C4-2B (cell line): ENCODE measurements around the gene ZNF670.
"Not testable (repeated sequence)": the region's sequence is repeated elsewhere in the genome, so short reads cannot be mapped to it uniquely, and the experiment has no call there.

Source experiments
- H3K27ac ChIP-seq: fragments of 450-650 bp; 2 replicates; pipeline ENCODE4 v1.5.1; 2017
- CTCF ChIP-seq: fragments of 450-650 bp; conservative IDR thresholded peaks from 2 replicates; pipeline ENCODE4 v1.5.1; 2017; ENCODE audit warnings: mild to moderate bottlenecking
- ZFX ChIP-seq: fragments of 450-650 bp; IDR thresholded peaks from 2 replicates; pipeline ENCODE4 v1.6.1; 2017

Gene ZNF670

DNA sequence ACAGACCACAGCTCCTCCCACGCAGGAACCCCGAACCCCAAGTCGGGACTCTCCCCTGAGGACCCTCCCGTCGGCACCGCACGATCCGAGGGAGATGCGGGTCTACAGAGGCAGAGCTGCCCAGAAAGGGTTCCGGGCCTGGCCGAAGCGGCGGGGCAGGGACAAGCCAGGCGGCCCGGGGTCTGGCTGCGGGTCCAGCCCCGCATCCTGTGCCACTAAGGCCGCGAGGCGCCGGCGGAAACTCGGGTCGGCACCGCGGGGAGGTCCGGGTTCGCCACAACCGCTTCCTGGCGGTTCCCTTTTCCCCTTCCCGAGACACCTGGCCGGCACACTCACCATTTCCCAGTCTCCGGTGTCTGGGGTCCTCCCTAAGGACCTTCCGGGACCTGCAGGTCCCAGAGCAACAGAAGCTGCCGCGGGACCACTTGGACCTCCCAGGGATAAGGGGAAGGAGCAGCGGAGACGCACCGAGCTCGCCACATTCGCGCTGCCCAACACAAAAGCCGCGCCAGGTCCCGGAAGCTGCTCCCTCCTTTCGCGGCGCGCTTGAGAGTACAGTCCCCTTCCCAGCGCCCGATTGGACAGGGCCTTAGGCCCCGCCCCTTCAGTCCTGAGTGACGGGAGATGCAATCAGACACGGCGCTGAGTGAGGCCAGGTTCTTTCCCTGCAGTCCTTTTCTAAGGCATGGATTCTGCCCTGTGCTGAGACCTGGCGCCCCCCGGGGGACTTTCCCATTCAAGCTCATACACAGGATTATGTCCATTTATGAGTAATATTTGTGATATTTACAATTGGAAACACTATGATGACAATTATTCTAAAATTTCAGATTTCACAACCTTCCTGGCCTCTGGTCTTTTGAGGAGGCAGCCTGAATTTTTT lies at the start of gene ZNF670:
ZNF670 (minus strand) TSS at position 554 of the 883 bp plus-strand sequence; CDS start at position 339, 215 bp downstream.
- peak within 1 kb of the TSS; percentile 79 for H3K27ac ChIP-seq
- TF ChIP-seq CTCF (no peak), ZFX (peak; percentile 63; the same call in 1 of the 2 replicates)

DNA sequence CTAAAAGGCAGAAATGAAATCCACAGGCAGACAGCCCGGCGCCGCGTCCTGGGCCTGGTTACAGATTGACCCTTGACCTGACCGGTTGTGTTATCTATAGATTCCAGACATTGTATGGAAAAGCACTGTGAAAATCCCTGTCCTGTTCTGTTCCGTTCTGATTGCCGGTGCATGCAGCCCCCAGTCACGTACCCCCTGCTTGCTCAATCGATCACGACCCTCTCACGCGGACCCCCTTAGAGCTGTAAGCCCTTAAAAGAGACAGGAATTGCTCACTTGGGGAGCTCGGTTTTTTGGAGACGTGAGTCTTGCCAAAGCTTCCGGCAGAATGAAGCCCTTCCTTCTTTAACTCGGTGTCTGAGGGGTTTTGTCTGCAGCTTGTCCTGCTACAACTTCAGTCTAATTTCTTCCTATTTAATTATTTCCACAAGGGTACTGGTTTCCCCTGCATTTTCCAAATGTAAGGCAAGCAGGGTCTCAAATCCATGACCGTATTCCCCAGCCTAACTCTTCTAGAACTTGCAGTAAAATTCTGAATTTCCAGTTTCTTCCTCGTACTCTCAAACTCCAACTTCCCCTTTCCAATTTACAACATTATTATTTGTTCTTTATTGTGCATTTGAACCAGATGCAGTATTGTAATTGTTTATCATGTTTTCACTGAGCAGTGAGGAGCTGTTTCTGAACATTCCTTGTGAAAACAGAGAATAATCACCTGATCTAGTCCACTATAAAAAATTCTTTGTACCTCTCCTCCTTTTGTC lies 49.1 kb upstream of the ZNF670 start:
- H3K27ac ChIP-seq, result not testable (repeated sequence)

GRCh38 chr1:247126601-247127000 lies 48.0 kb upstream of the ZNF670 start:
- not testable (repeated sequence) for H3K27ac ChIP-seq

GRCh38 chr1:247126166-247126565 lies 47.6 kb upstream of the ZNF670 start:
- not testable (repeated sequence) for H3K27ac ChIP-seq

- no peak for TF ChIP-seq CTCF
- TF ChIP-seq ZFX, result no peak
- H3K27ac ChIP-seq, result no peak overlapping the region
Measured at GRCh38 chr1:247121382-247121781, 42.8 kb upstream of the ZNF670 start.

DNA sequence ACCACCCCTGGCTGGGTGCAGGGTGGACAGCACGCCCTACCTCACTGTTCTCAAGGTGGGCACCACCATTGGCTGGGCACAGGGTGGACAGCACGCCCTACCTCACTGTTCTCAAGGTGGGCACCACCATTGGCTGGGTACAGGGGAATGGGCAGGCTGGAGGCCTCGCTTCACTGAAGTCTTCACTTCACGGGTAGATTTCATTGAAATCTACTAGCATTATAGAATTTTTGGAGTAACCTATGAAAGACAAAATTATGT lies 41.7 kb upstream of the ZNF670 start:
- H3K27ac ChIP-seq, result not testable (repeated sequence)

GRCh38 chr1:247119600-247120407 lies 41.2 kb upstream of the ZNF670 start:
- no peak for TF ChIP-seq ZFX
- no peak for TF ChIP-seq CTCF
- no peak overlapping the region for H3K27ac ChIP-seq

- no peak overlapping the region for H3K27ac ChIP-seq
- TF ChIP-seq ZFX (no peak), CTCF (no peak; the same call in 1 of the 2 replicates)
Measured at GRCh38 chr1:247118946-247119446, 40.4 kb upstream of the ZNF670 start.

DNA sequence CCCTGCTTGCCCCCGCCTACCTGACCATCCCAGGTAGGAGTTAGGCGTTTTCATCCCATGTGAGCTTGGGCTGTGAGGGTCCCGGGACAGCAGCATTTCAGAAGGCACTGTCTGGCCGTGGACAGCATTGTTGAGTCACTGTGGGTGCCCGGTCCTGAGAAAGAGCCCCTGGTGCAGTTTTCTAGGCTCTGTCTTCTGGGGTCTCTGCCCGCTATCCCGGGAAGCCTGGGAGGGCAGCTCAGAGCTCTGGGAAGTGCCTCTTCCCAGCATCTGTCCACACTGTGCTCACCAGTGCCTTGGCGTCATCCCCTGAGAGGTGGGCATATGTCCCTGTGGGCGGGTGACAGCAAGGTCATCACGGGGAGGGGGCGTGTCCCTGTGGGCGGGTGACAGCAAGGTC lies 36.9 kb upstream of the ZNF670 start:
- TF ChIP-seq CTCF, result no peak
- TF ChIP-seq ZFX, result no peak
- no peak overlapping the region for H3K27ac ChIP-seq
